Karpas-422 (cell line): ENCODE measurements around the gene MEAK7. TPM values are rescaled to one million over a fixed set of nuclear protein-coding genes. Genes with fewer than 3 reads are reported as not detected.

Experiments
- DNase-seq: peaks from one replicate; pipeline ENCODE4 v3.0.0-alpha.2; 2015
- H2AFZ ChIP-seq: fragments of 200-600 bp; sonication (generic); 2 replicates; pipeline ENCODE4 v1.6.1; 2014; ENCODE audit warnings: antibody characterized with exemption, low read length, mixed read lengths
- H3K27ac ChIP-seq: fragments of 200-600 bp; sonication (generic); 2 replicates; pipeline ENCODE4 v1.5.1; 2014; ENCODE audit warnings: mild to moderate bottlenecking, low read length, moderate library complexity
- H3K27me3 ChIP-seq: fragments of 200-600 bp; sonication (generic); 2 replicates; pipeline ENCODE4 v1.6.1; 2014; ENCODE audit warnings: low read length, mixed read lengths
- H3K36me3 ChIP-seq: fragments of 200-600 bp; sonication (generic); 2 replicates; pipeline ENCODE4 v1.6.1; 2014; ENCODE audit warnings: low read length, mixed read lengths; ENCODE audit not compliant: insufficient read depth
- H3K4me1 ChIP-seq: fragments of 200-600 bp; sonication (generic); 2 replicates; pipeline ENCODE4 v1.6.1; 2014; ENCODE audit warnings: mild to moderate bottlenecking, low read length, mixed read lengths
- H3K4me2 ChIP-seq: fragments of 200-600 bp; sonication (generic); 2 replicates; pipeline ENCODE4 v1.6.1; 2014; ENCODE audit warnings: low read length, low read depth, mild to moderate bottlenecking; ENCODE audit not compliant: poor library complexity, severe bottlenecking
- H3K4me3 ChIP-seq: fragments of 200-600 bp; sonication (generic); 2 replicates; pipeline ENCODE4 v1.5.1; 2014; ENCODE audit warnings: mild to moderate bottlenecking, antibody characterized with exemption, low read length, mixed read lengths
- H3K79me2 ChIP-seq: fragments of 200-600 bp; sonication (generic); 2 replicates; pipeline ENCODE4 v1.6.1; 2014; ENCODE audit warnings: mild to moderate bottlenecking, low read length, mixed read lengths
- H3K9ac ChIP-seq: fragments of 200-600 bp; sonication (generic); 2 replicates; pipeline ENCODE4 v1.6.0; 2014; ENCODE audit warnings: low read length
- H3K9me2 ChIP-seq: fragments of 200-600 bp; sonication (generic), shearing (Covaris generic); replicated peaks from 2 replicates; pipeline ENCODE4 v1.6.0; 2014; ENCODE audit warnings: mild to moderate bottlenecking, low read length, moderate library complexity; ENCODE audit not compliant: insufficient read depth
- H3K9me3 ChIP-seq: fragments of 300-700, 200-600 bp; sonication (generic); 2 replicates; pipeline ENCODE4 v1.6.1; 2014; ENCODE audit warnings: low read length, mixed read lengths
- H4K20me1 ChIP-seq: fragments of 200-600 bp; sonication (generic); 2 replicates; pipeline ENCODE4 v1.6.1; 2014; ENCODE audit warnings: mild to moderate bottlenecking, antibody characterized with exemption, low read length, low read depth; ENCODE audit not compliant: insufficient read depth
- total RNA-seq: library from RNA; depleted of rRNA; stranded (reverse); fragments of >200 nt; shearing (Covaris generic); gene quantifications from 2 replicates; pipeline ENCODE4 v1.2.3, GENCODE V29; 2014; ENCODE audit warnings: low replicate concordance

The MEAK7 gene
- total RNA-seq, 1 experiment from 2014 or later: 10.7 TPM

- no peak for DNase-seq
- H3K9me2 ChIP-seq: no peaks in the 10 kb centered on the region
- H3K36me3 ChIP-seq: no peaks in the 10 kb centered on the region
- H3K27me3 ChIP-seq: no peaks in the 10 kb centered on the region
- no peak overlapping the region for H2AFZ ChIP-seq
- peaks cover 5% of the 10 kb centered on the region for H3K4me1 ChIP-seq
- no peaks in the 10 kb centered on the region for H4K20me1 ChIP-seq
- H3K79me2 ChIP-seq: no peaks in the 10 kb centered on the region
- no peak overlapping the region for H3K4me3 ChIP-seq
- no peak overlapping the region for H3K4me2 ChIP-seq
- H3K9me3 ChIP-seq: no peaks in the 10 kb centered on the region
- H3K27ac ChIP-seq: no peak overlapping the region
- no peak overlapping the region for H3K9ac ChIP-seq
Observed at GRCh38 chr16:84546669-84547545, 42.4 kb upstream of the MEAK7 start.

GRCh38 chr16:84545114-84545737, 40.8 kb upstream of the MEAK7 start:
- Histone ChIP-seq H3K9me3 (no peaks in the 10 kb centered on the region), H3K4me3 (no peak overlapping the region), H3K27ac (no peak overlapping the region), H3K9ac (no peak overlapping the region), H3K27me3 (no peaks in the 10 kb centered on the region), H3K79me2 (no peaks in the 10 kb centered on the region), H3K9me2 (no peaks in the 10 kb centered on the region), H2AFZ (no peak overlapping the region), H3K4me1 (peaks cover 5% of the 10 kb centered on the region), H3K36me3 (no peaks in the 10 kb centered on the region), H3K4me2 (no peak overlapping the region), H4K20me1 (no peaks in the 10 kb centered on the region)
- no peak for DNase-seq

- Histone ChIP-seq H3K9me3 (no peaks in the 10 kb centered on the region), H4K20me1 (no peaks in the 10 kb centered on the region), H3K9ac (no peak overlapping the region), H3K36me3 (no peaks in the 10 kb centered on the region), H3K4me3 (no peak overlapping the region), H3K4me1 (peaks cover 5% of the 10 kb centered on the region), H3K27ac (no peak overlapping the region), H3K4me2 (no peak overlapping the region), H3K27me3 (no peaks in the 10 kb centered on the region), H2AFZ (no peak overlapping the region), H3K9me2 (no peaks in the 10 kb centered on the region), H3K79me2 (no peaks in the 10 kb centered on the region)
- no peak for DNase-seq
Observed at GRCh38 chr16:84544031-84544773, 39.7 kb upstream of the MEAK7 start.

- no peaks in the 10 kb centered on the region for H4K20me1 ChIP-seq
- no peaks in the 10 kb centered on the region for H3K79me2 ChIP-seq
- H3K4me1 ChIP-seq: peaks cover 5% of the 10 kb centered on the region
- no peaks in the 10 kb centered on the region for H3K9me2 ChIP-seq
- no peaks in the 10 kb centered on the region for H3K27me3 ChIP-seq
- no peaks in the 10 kb centered on the region for H3K9me3 ChIP-seq
- H3K27ac ChIP-seq: no peak overlapping the region
- H3K4me2 ChIP-seq: no peak overlapping the region
- H2AFZ ChIP-seq: no peak overlapping the region
- H3K4me3 ChIP-seq: no peak overlapping the region
- H3K9ac ChIP-seq: no peak overlapping the region
- no peak for DNase-seq
- no peaks in the 10 kb centered on the region for H3K36me3 ChIP-seq
Observed at GRCh38 chr16:84543253-84543652, 38.8 kb upstream of the MEAK7 start.

- Histone ChIP-seq H3K27me3 (no peaks in the 10 kb centered on the region), H4K20me1 (no peaks in the 10 kb centered on the region), H3K9me3 (no peaks in the 10 kb centered on the region), H3K4me2 (no peak overlapping the region), H3K27ac (no peak overlapping the region), H3K36me3 (no peaks in the 10 kb centered on the region), H3K79me2 (no peaks in the 10 kb centered on the region), H3K4me3 (no peak overlapping the region), H3K9me2 (no peaks in the 10 kb centered on the region), H3K9ac (no peak overlapping the region), H3K4me1 (no peaks in the 10 kb centered on the region), H2AFZ (no peak overlapping the region)
- DNase-seq: no peak
Observed at GRCh38 chr16:84541999-84542817, 37.7 kb upstream of the MEAK7 start.

GRCh38 chr16:84540194-84540593, 35.7 kb upstream of the MEAK7 start:
- Histone ChIP-seq H3K79me2 (no peaks in the 10 kb centered on the region), H2AFZ (no peak overlapping the region), H3K4me2 (no peak overlapping the region), H3K27ac (no peak overlapping the region), H3K9me2 (no peaks in the 10 kb centered on the region), H4K20me1 (no peaks in the 10 kb centered on the region), H3K4me3 (no peak overlapping the region), H3K9me3 (no peaks in the 10 kb centered on the region), H3K9ac (no peak overlapping the region), H3K27me3 (no peaks in the 10 kb centered on the region), H3K4me1 (no peaks in the 10 kb centered on the region), H3K36me3 (no peaks in the 10 kb centered on the region)
- DNase-seq: no peak

- Histone ChIP-seq H2AFZ (no peak overlapping the region), H3K9me3 (no peaks in the 10 kb centered on the region), H3K4me1 (no peaks in the 10 kb centered on the region), H3K9me2 (no peaks in the 10 kb centered on the region), H3K4me3 (no peak overlapping the region), H3K27me3 (no peaks in the 10 kb centered on the region), H3K9ac (no peak overlapping the region), H3K4me2 (no peak overlapping the region), H3K79me2 (no peaks in the 10 kb centered on the region), H4K20me1 (no peaks in the 10 kb centered on the region), H3K36me3 (no peaks in the 10 kb centered on the region), H3K27ac (no peak overlapping the region)
- DNase-seq: no peak
Observed at GRCh38 chr16:84538222-84538840, 33.9 kb upstream of the MEAK7 start.
